A673 (cell line): ENCODE measurements around the gene ATPAF2. TPM values are rescaled to one million over a fixed set of nuclear protein-coding genes. Genes with fewer than 3 reads are reported as not detected.

Source experiments
- BruUV-seq: library from RNA; stranded (reverse); fragments of 400-500 nt; replicated peaks from 2 replicates; lab custom pipeline; 2021; lab: Mats Ljungman, UMichigan
- CTCF ChIA-PET: fragments of 300-600 bp; sonication (Branson Sonifier 250); formaldehyde crosslinking; loops from one replicate; lab custom pipeline; 2022; ENCODE audit warnings: antibody characterized with exemption; lab: Charles Lee
- POLR2A ChIA-PET: fragments of 300-600 bp; sonication (Branson Sonifier 250); formaldehyde crosslinking; loops from one replicate; lab custom pipeline; 2022; ENCODE audit warnings: antibody characterized with exemption; ENCODE audit not compliant: low non-redundant PET; lab: Charles Lee
- DNase-seq: peaks from one replicate; pipeline ENCODE4 v3.0.0-alpha.2; 2015; ENCODE audit warnings: low spot score
- H3K27ac ChIP-seq: fragments of 200-600 bp; sonication (generic); 2 replicates; pipeline ENCODE4 v1.5.1; 2016; ENCODE audit warnings: mixed run types, low read depth, mild to moderate bottlenecking, mixed read lengths, antibody characterized with exemption, low read length; ENCODE audit not compliant: poor library complexity, severe bottlenecking
- H3K27me3 ChIP-seq: fragments of 200-600 bp; sonication (generic); replicated peaks from 2 replicates; pipeline ENCODE4 v1.6.1; 2017; ENCODE audit warnings: mixed run types, low read depth, mild to moderate bottlenecking, mixed read lengths, antibody characterized with exemption, low read length; ENCODE audit not compliant: insufficient read depth, poor library complexity
- H3K36me3 ChIP-seq: fragments of 200-600 bp; sonication (generic); 2 replicates; pipeline ENCODE4 v1.6.1; 2016; ENCODE audit warnings: mixed run types, mild to moderate bottlenecking, mixed read lengths, antibody characterized with exemption, low read length; ENCODE audit not compliant: insufficient read depth, poor library complexity, severe bottlenecking
- H3K4me1 ChIP-seq: fragments of 200-600 bp; sonication (generic); 2 replicates; pipeline ENCODE4 v1.6.1; 2017; ENCODE audit warnings: mixed run types, mild to moderate bottlenecking, mixed read lengths, antibody characterized with exemption, low read length; ENCODE audit not compliant: insufficient read depth, poor library complexity, severe bottlenecking
- H3K4me3 ChIP-seq: fragments of 200-600 bp; sonication (generic); 2 replicates; pipeline ENCODE4 v1.5.1; 2016; ENCODE audit warnings: low read depth, mixed run types, mild to moderate bottlenecking, mixed read lengths, low read length; ENCODE audit not compliant: poor library complexity, severe bottlenecking
- H3K9me3 ChIP-seq: fragments of 200-600 bp; sonication (generic); 2 replicates; pipeline ENCODE4 v1.6.1; 2016; ENCODE audit warnings: mixed run types, low read depth, mild to moderate bottlenecking, mixed read lengths, antibody characterized with exemption, low read length; ENCODE audit not compliant: poor library complexity, severe bottlenecking
- EZH2 ChIP-seq: fragments of 200-600 bp; sonication (generic); IDR thresholded peaks from 2 replicates; pipeline ENCODE4 v1.6.1; 2017; ENCODE audit warnings: borderline replicate concordance, low read depth, mild to moderate bottlenecking, mixed read lengths, antibody characterized with exemption, low read length; ENCODE audit not compliant: poor library complexity, severe bottlenecking
- intact Hi-C: fragments of 100-400 bp; cut with micrococcal nuclease; formaldehyde crosslinking; loops from one replicate; pipeline ENCODE4 v1.10.0; 2022; ENCODE audit not compliant: unreplicated experiment
- total RNA-seq: library from RNA; stranded (reverse); gene quantifications from 2 replicates; pipeline ENCODE4 v1.2.3, GENCODE V29; 2021
- TF ChIP-seq, protein P1 (sequence below): fragments of 300-800, 200-600 bp; sonication (generic); conservative IDR thresholded peaks from 2 replicates; pipeline ENCODE4 v1.5.1; 2017; ENCODE audit warnings: low read depth, mild to moderate bottlenecking, antibody characterized with exemption, low read length, moderate library complexity, mixed read lengths

Gene ATPAF2
- total RNA-seq, 1 experiment from 2014 or later = 30.5 TPM

DNA sequence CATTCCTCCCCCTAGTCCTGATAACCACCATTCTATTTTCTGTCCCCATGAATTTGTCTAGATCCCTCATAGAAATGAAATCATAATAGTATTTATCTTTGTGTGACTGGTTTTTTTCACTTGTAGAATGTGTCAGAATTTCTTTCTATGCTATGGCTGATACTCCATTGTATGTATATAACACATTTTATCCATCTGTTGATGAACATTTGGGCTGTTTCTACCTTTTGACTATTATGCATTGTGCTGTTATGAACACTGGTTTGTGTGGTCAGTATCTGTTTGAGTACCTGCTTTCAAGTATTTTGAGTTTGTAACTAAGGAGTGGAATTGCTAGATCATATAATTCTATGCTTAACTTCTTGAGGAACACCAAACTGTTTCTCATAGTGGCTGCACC, 32.8 kb upstream of the ATPAF2 start:
- TF ChIP-seq EZH2 = no peak
- TF ChIP-seq, protein P1, sequence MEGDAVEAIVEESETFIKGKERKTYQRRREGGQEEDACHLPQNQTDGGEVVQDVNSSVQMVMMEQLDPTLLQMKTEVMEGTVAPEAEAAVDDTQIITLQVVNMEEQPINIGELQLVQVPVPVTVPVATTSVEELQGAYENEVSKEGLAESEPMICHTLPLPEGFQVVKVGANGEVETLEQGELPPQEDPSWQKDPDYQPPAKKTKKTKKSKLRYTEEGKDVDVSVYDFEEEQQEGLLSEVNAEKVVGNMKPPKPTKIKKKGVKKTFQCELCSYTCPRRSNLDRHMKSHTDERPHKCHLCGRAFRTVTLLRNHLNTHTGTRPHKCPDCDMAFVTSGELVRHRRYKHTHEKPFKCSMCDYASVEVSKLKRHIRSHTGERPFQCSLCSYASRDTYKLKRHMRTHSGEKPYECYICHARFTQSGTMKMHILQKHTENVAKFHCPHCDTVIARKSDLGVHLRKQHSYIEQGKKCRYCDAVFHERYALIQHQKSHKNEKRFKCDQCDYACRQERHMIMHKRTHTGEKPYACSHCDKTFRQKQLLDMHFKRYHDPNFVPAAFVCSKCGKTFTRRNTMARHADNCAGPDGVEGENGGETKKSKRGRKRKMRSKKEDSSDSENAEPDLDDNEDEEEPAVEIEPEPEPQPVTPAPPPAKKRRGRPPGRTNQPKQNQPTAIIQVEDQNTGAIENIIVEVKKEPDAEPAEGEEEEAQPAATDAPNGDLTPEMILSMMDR = no peak
- Histone ChIP-seq H3K27me3 (no peaks in the 10 kb centered on the region), H3K36me3 (no peaks in the 10 kb centered on the region), H3K27ac (no peak overlapping the region), H3K4me3 (no peak overlapping the region), H3K9me3 (no peaks in the 10 kb centered on the region), H3K4me1 (peaks cover 10% of the 10 kb centered on the region)
- ChIA-PET POLR2A (no interaction called here), CTCF (no interaction called here)
- no TSS peak for BruUV-seq
- intact Hi-C loops = no loop called here
- DNase-seq = no peak

DNA sequence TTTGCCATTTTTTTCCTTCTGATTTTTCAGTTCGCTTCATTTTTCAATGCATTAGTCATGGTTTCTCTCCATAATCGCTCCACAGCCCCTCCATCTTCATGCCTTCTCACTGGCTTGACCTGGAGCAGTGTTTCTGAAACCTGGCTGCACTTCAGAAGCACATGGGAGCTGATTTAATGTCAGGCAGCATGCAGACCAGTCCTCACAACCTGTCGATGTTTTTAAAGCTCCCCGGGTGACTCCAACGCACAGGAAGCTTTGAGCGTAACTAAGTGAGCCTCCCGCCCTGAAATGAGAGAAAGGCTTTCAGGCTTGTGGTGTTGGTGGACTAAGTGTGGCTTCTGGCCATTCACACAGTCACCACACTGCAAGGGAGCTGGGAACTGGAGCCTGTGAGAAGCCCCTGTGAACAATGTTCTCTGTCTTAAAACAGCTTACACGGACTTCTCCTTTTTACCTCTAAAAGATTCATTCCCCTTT, 31.9 kb upstream of the ATPAF2 start:
- Histone ChIP-seq H3K4me1 (peaks cover 10% of the 10 kb centered on the region), H3K9me3 (no peaks in the 10 kb centered on the region), H3K36me3 (no peaks in the 10 kb centered on the region), H3K4me3 (peak overlapping the region; percentile 3), H3K27me3 (no peaks in the 10 kb centered on the region), H3K27ac (no peak overlapping the region)
- intact Hi-C loops = no loop called here
- ChIA-PET CTCF (interaction anchor here (0.6 kb wide), 1 partner anchor 112 kb away, joined by 3 read pairs; no protein-coding TSS in a partner anchor), POLR2A (no interaction called here)
- DNase-seq = peak; percentile 42
- TF ChIP-seq EZH2 = no peak
- TF ChIP-seq, protein P1 = no peak
- BruUV-seq = no TSS peak

DNA sequence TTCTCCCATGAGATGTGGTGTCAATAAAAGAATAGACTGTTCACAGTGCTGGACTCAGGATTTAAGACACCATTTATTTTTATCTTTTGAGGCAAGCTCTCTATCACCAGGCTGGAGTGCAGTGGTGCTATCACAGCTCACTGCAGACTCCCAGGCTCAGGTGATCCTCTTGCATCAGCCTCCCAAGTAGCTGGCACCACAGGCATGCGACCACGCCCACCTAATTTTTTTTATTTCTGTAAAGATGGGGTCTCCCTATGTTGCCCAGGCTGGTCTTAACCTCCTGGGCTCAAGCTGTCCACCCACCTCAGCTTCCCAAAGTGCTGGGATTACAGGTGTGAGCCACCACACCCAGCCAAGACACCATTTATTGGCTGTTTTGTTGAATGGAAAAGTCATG, 30.1 kb upstream of the ATPAF2 start:
- DNase-seq = no peak
- no peaks in the 10 kb centered on the region for H3K36me3 ChIP-seq
- no peak overlapping the region for H3K27ac ChIP-seq
- no peaks in the 10 kb centered on the region for H3K9me3 ChIP-seq
- BruUV-seq = no TSS peak
- H3K4me3 ChIP-seq = no peak overlapping the region
- no peak for TF ChIP-seq EZH2
- TF ChIP-seq, protein P1 = no peak
- peaks cover 10% of the 10 kb centered on the region for H3K4me1 ChIP-seq
- POLR2A ChIA-PET = no interaction called here
- CTCF ChIA-PET = no interaction called here
- H3K27me3 ChIP-seq = no peaks in the 10 kb centered on the region
- intact Hi-C loops = no loop called here
